Measurements from ENCODE around the gene IGFN1. TPM values are rescaled to one million over a fixed set of nuclear protein-coding genes. Genes with fewer than 3 reads are reported as not detected.

Gene IGFN1
- total and polyA plus RNA-seq, 9 of the 15 experiments (the other 6 are each of a cell fraction or from before 2014, with no cell fraction given): 0.04 TPM; not detected in 8

GRCh38 chr1:201223852-201224665, 33.4 kb downstream of the IGFN1 start:
- intact Hi-C loops (cut with micrococcal nuclease) (loop anchor here (1.0 to 10.0 kb wide), 4 partner anchors 75 to 249 kb away; no protein-coding TSS in a partner anchor), in situ Hi-C loops (cut with MboI) (no loop called here)
- 0 out of 2 replicates have a peak, but pooled peaks cover 10% of the 10 kb centered on the region for H4K20me1 ChIP-seq (replicated peaks; ENCODE audit: control insufficient read depth, insufficient read depth, low read length)
- H3K27me3 ChIP-seq (ENCODE audit: control insufficient read depth in 2 of 2, insufficient read depth in 2 of 2, low read length in 2 of 2): peaks cover 45 to 67% of the 10 kb centered on the region in 2 experiments
- no peak for ATAC-seq
- no peaks in the 10 kb centered on the region for H3K9me3 ChIP-seq (replicated peaks; ENCODE audit: control insufficient read depth, insufficient read depth, low read depth, low read length)
- H3K9me1 ChIP-seq (ENCODE audit: control insufficient read depth, insufficient read depth, low read length): no peaks in the 10 kb centered on the region
- H3K36me3 ChIP-seq (ENCODE audit: control insufficient read depth, insufficient read depth, low read length): no peaks in the 10 kb centered on the region
- H2AFZ ChIP-seq (ENCODE audit: low read depth, low read length): no peak overlapping the region
- no peak for DNase-seq (ENCODE audit: extremely low read depth in 1 of 4, low spot score in 3 of 4)
- CTCF ChIA-PET (ENCODE audit: low intra/inter-chr PET ratio): interaction anchor here (0.9 to 3.0 kb wide), 3 partner anchors 71 to 135 kb away, joined by 3 to 23 read pairs (median 5); no protein-coding TSS in a partner anchor
- POLR2A ChIA-PET: interaction anchor here (1.4 kb wide), 1 partner anchor 9 kb away, joined by 4 read pairs; no protein-coding TSS in a partner anchor
- 5% methylated on average over 17 of the region's 17 CpGs for WGBS (ENCODE audit: insufficient coverage, low coverage, missing lambda C conversion rate)
- no peaks in the 10 kb centered on the region for H3K79me2 ChIP-seq (ENCODE audit: control insufficient read depth, insufficient read depth, low read length)
- no peak overlapping the region for H3K4me2 ChIP-seq (ENCODE audit: insufficient read depth, low read length)
- H3K4me1 ChIP-seq (replicated peaks in 1 of 2; ENCODE audit: control insufficient read depth in 2 of 2, insufficient read depth in 2 of 2, low read length in 2 of 2): peaks cover 0 to 7% of the 10 kb centered on the region in 2 experiments; a peak in 1 of 5 replicates
- no peak overlapping the region for H3K9ac ChIP-seq (ENCODE audit: insufficient read depth in 1 of 2, low read depth in 2 of 2, low read length in 2 of 2)
- no peak for FAIRE-seq
- H3K4me3 ChIP-seq: no peak overlapping the region
- no peak overlapping the region for H3K27ac ChIP-seq (ENCODE audit: extremely low read depth, low read depth, low read length)
- no TSS peak for BruUV-seq (replicated peaks)
- TF ChIP-seq SRF (CRISPR knock-in tag; IDR thresholded peaks at IDR 0.05): no peak
- TF ChIP-seq, protein P1, sequence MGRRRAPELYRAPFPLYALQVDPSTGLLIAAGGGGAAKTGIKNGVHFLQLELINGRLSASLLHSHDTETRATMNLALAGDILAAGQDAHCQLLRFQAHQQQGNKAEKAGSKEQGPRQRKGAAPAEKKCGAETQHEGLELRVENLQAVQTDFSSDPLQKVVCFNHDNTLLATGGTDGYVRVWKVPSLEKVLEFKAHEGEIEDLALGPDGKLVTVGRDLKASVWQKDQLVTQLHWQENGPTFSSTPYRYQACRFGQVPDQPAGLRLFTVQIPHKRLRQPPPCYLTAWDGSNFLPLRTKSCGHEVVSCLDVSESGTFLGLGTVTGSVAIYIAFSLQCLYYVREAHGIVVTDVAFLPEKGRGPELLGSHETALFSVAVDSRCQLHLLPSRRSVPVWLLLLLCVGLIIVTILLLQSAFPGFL (CRISPR knock-in tag; IDR thresholded peaks at IDR 0.05): no peak
- TF ChIP-seq ZNF140 (CRISPR knock-in tag; IDR thresholded peaks at IDR 0.05): no peak
- TF ChIP-seq, protein P2, sequence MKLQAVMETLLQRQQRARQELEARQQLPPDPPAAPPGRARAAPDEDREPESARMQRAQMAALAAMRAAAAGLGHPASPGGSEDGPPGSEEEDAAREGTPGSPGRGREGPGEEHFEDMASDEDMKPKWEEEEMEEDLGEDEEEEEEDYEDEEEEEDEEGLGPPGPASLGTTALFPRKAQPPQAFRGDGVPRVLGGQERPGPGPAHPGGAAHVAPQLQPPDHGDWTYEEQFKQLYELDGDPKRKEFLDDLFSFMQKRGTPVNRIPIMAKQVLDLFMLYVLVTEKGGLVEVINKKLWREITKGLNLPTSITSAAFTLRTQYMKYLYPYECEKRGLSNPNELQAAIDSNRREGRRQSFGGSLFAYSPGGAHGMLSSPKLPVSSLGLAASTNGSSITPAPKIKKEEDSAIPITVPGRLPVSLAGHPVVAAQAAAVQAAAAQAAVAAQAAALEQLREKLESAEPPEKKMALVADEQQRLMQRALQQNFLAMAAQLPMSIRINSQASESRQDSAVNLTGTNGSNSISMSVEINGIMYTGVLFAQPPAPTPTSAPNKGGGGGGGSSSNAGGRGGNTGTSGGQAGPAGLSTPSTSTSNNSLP (IDR thresholded peaks at IDR 0.05; ENCODE audit: borderline replicate concordance, low read depth, low read length): no peak
- TF ChIP-seq FOXA3 (CRISPR knock-in tag; conservative IDR thresholded peaks at IDR 0.05 in 1 of 2, IDR thresholded peaks at IDR 0.05 in 1 of 2): no peak
- TF ChIP-seq, protein P3, sequence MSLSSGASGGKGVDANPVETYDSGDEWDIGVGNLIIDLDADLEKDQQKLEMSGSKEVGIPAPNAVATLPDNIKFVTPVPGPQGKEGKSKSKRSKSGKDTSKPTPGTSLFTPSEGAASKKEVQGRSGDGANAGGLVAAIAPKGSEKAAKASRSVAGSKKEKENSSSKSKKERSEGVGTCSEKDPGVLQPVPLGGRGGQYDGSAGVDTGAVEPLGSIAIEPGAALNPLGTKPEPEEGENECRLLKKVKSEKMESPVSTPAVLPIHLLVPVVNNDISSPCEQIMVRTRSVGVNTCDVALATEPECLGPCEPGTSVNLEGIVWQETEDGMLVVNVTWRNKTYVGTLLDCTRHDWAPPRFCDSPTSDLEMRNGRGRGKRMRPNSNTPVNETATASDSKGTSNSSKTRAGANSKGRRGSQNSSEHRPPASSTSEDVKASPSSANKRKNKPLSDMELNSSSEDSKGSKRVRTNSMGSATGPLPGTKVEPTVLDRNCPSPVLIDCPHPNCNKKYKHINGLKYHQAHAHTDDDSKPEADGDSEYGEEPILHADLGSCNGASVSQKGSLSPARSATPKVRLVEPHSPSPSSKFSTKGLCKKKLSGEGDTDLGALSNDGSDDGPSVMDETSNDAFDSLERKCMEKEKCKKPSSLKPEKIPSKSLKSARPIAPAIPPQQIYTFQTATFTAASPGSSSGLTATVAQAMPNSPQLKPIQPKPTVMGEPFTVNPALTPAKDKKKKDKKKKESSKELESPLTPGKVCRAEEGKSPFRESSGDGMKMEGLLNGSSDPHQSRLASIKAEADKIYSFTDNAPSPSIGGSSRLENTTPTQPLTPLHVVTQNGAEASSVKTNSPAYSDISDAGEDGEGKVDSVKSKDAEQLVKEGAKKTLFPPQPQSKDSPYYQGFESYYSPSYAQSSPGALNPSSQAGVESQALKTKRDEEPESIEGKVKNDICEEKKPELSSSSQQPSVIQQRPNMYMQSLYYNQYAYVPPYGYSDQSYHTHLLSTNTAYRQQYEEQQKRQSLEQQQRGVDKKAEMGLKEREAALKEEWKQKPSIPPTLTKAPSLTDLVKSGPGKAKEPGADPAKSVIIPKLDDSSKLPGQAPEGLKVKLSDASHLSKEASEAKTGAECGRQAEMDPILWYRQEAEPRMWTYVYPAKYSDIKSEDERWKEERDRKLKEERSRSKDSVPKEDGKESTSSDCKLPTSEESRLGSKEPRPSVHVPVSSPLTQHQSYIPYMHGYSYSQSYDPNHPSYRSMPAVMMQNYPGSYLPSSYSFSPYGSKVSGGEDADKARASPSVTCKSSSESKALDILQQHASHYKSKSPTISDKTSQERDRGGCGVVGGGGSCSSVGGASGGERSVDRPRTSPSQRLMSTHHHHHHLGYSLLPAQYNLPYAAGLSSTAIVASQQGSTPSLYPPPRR (CRISPR knock-in tag; IDR thresholded peaks at IDR 0.05; ENCODE audit: borderline replicate concordance): no peak
- TF ChIP-seq ZNF639 (CRISPR knock-in tag; conservative IDR thresholded peaks at IDR 0.05 in 1 of 2, IDR thresholded peaks at IDR 0.05 in 1 of 2): no peak
- TF ChIP-seq BCL6 (CRISPR knock-in tag; IDR thresholded peaks at IDR 0.05): no peak
- TF ChIP-seq PCBP1 (IDR thresholded peaks at IDR 0.05; ENCODE audit: low read depth, low read length, poor library complexity, severe bottlenecking): no peak

All from K562 (cell line).